Right ventricle myocardium superior (tissue), 1 donor: Measurements from ENCODE around the gene EIF4E. TPM values are rescaled to one million over a fixed set of nuclear protein-coding genes. Genes with fewer than 3 reads are reported as not detected.
"Not testable (repeated sequence)": the region's sequence is repeated elsewhere in the genome, so short reads cannot be mapped to it uniquely, and the experiment has no call there.

Experiments used
- ATAC-seq: fragments of 200-7000 bp; cut with Tn5 transposase; one replicate; pipeline ENCODE4 v1.9.1; 2020; ENCODE audit warnings: mild to moderate bottlenecking; ENCODE audit not compliant: poor library complexity
- DNase-seq: peaks from one replicate; pipeline ENCODE4 v3.0.0-alpha.2; 2020
- intact Hi-C: fragments of 100-400 bp; cut with DNase I; formaldehyde crosslinking; loops from one replicate; pipeline ENCODE4 v1.11.2; 2022
- total RNA-seq: library from RNA; stranded (reverse); fragmentation: NEBNext Ultra II Directional; extraction: Animal tissue kit (Norgen Biotek cat#: 25700); gene quantifications from one replicate; pipeline ENCODE4 v1.2.1, GENCODE V29; 2021
- donor health status: DM: no; HTN: yes; CAD: no; lungs with severe emphysema.

EIF4E gene
- total RNA-seq, 1 donor from 2014 or later = 50.3 TPM

DNA sequence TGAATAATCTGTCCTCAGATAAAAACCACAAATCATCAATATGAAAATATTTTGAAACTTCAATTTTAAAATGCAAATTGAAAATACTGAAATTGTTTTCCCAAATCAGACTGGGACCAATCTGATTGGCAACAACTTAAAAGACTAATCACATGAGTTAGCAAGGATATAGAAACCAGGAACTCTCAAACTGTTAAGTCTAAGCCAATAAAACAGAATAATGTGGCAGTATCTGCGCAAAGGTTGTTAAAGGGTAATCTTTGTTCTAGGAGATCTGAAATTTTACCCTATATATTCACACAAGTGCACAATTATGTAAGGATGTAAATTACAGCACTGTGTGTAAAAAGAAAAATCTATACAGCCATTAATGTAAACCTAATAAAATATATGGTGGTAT, 29.7 kb downstream of the EIF4E start:
- intact Hi-C loops = no loop called here

DNA sequence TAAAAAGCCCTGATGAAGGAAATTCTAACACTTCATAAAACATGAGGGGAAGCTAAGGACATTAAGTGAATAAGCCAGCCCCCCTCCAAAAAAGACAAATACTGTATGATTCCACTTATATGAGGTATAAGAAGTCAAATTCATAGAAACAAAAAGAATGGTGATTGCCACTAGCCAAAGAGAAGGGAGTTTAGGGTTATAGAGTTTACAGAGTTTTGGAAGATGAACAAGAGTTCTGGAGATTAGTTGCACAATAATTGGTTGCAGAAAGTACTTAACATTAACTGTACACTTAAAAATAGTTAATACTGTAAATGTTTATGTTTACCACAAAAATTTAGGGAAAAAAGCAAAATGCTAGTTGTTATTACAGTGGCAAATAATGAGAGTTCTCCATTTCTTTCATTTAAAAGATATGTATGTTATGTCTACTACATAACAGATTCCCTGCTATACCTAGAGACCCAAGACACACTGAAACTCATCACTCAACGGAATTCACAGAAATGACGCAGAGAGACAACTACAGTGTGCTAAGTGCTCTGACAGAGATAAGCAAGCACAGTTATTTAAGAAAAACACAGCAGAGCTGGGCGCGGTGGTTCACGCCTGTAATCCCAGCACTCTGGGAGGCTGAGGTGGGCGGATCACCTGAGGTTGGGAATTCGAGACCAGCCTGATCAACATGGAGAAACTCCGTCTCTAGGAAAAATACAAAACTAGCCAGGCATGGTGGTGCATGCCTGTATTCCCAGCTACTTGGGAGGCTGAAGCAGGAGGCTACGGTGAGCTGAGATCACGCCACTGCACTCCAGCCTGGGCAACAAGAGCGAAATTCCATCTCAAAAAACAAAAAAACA, 37.2 kb downstream of the EIF4E start:
- ATAC-seq (no peak), DNase-seq (no peak)

More for the DNA sequence above, 29.7 kb downstream of the EIF4E start:
- ATAC-seq (no peak), DNase-seq (no peak)

DNA sequence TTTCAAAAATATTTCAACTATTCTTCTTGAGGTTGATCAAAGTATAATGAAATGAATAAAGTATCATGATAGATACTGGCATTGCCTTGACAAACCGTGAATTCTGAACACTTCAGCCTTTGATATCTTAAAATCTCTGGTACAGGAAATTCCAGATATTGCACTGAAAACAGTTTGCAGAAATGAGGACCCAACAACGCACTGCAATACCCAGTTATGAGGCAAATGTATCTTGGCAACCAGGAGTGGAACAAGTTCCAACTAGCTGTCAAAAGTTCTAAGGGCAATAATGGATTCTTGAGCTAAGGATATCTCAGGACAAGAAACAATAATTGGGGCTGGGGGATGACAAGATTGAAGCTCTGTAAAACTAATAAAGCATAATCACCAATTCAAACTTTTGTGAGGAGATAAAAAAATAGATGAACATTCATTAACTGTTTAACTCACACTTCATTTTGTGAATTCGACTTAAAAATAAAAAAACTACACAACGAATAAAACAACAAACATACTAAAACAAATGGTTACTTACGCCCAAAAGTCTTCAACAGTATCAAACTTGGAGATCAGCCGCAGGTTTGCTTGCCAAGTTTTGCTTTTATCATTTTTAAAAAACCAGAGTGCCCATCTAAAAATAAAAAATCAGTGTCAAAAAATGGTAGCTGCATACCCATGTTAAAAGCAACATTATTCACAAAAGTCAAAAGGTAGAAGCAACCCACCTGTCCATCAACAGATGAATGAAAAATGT, 38.1 kb downstream of the EIF4E start:
- DNase-seq = no peak
- ATAC-seq = no peak
- intact Hi-C loops = no loop called here

More for the DNA sequence above, 37.2 kb downstream of the EIF4E start:
- intact Hi-C loops = no loop called here

DNA sequence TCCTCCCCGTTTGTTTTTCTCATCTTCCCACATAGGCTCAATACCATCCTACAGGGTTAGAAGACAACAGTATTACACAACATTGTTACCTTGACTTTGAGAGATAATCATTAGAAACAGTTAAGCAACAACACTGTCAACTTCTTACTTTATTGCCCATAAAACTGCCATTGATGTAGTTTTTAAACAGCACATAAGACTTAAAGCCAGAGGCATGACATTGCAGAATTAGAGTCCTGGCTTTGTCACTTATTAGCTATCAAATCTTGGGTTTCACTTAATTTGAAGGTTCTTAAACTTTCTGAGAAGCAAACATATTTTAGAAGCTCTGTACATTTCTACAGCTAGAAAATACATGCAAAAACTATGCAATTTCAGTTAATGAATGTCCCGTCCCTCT, 41.8 kb downstream of the EIF4E start:
- DNase-seq (no peak), ATAC-seq (no peak)
- intact Hi-C loops = no loop called here

DNA sequence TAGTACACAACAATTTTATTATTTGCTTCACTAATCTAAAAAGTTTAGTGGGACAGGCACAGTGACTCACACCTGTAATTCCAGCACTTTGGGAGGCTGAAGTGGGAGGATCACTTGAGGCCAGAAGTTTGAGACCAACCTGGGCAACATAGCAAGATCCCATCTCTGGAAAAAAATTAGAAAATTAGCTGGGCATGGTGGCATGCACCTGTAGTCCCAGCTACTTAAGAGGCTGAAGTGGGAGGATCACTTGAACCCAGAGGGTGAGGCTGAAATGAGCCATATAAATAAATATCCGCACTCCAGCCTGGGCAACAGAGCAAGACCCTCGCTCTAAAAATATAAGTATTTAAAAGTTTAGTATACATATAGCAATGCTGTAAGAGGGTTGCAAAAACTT, 42.6 kb downstream of the EIF4E start:
- DNase-seq, ATAC-seq, intact Hi-C loops: not testable (repeated sequence)

DNA sequence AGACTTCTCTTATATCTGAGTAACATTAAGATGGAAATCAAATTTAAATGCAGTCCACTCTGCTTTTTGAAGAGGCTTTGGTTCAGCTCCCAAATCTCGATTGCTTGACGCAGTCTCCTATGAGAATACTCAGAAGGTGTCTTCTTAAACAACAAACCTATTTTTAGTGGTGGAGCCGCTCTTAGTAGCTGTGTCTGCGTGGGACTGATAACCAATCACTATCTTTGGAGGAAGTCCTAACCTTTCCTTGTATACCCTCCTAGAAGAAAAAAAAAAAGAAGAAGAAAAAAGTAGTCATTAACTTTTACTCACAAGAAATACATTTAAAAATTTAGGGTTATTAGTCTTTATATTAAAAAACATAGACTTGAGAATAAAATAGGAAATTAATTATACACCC, 48.0 kb downstream of the EIF4E start:
- ATAC-seq = peak; percentile 48
- intact Hi-C loops, DNase-seq: not testable (repeated sequence)

DNA sequence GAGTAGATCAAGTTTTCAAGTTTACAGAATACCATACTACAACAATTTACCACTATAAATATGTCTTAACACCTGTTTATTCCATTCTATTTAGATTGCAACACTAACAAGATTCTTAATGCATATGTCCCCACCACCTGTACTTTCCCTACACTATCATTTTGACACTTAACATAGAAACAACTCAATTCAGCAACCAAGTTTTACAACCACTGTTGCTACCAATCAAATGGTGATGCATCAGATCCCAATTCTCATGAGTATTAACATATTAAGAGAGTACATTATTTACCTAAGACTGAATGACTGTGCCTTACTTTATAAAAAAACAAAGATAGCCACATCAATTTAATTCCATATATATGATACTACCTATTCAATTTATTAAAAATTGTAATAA, 49.4 kb downstream of the EIF4E start:
- ATAC-seq (no peak), DNase-seq (no peak)
- intact Hi-C loops = no loop called here

DNA sequence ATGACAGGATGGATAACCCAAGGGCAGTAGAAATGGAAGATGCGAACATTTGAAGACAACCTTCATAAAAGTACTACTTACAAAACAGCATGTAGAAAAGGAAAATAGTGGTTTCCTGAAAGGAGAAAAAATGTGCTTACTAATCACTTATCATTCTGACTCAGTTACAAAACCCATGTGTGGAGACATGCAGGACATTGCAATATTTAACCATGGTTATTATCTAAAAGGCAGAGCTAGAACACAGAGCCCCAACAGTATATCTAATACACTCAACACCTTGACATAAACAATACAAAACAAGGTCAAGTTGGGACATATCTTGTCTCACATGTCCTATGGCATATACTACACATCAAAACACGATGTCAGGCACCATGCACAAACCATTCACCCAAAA, 55.9 kb downstream of the EIF4E start:
- ATAC-seq = no peak
- intact Hi-C loops = no loop called here
- no peak for DNase-seq

DNA sequence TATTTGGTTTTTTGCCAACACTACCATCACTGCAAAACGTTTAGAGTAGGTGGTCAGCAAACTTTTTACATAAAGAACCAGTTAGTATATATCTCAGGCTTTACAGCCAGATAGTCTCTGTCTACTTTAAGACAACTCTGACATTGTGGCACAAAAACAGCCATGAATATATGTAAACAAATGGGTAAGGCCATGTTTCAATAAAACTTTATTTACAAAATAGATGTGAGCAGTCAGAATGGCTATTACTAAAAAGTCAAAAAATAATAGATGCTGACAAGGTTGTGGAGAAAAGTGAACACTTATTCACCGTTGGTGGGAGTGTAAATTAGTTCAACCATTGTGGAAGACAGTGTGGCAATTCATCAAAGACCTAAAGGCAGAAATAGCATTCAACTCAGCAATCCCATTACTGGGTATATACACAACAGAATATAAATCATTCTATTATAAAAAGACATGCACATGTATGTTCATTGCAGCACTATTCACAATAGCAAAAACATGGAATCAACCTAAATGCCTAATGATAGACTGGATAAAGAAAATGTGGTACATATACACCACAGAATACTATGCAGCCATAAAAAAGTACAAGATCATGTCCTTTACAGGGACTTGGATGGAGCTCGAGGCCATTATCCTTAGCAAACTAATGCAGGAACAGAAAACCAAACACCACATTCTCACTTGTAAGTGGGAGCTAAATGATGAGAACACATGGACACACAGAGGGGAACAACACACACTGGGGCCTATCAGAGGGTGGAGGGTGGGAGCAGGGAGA, 56.6 kb downstream of the EIF4E start:
- intact Hi-C loops, DNase-seq, ATAC-seq: not testable (repeated sequence)

DNA sequence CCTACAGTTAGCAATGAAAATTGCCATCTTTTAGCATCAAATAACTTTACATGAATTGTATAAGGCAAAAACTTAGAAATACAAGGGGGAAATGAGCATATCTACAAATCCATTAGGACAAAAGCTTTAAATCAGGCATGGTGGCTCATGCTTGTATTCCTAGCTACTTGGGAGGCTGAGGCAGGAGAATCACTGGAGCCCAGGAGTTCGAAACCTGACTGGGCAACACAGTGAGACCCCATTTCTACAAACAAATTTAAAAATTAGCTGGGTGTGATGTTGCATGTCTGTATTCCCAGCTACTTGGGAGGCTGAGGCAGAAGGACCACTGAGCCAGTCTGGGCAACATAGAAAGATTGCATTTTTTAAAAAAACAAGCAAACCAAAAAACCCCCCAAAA, 61.3 kb downstream of the EIF4E start:
- no peak for DNase-seq
- no peak for ATAC-seq
- intact Hi-C loops = no loop called here

DNA sequence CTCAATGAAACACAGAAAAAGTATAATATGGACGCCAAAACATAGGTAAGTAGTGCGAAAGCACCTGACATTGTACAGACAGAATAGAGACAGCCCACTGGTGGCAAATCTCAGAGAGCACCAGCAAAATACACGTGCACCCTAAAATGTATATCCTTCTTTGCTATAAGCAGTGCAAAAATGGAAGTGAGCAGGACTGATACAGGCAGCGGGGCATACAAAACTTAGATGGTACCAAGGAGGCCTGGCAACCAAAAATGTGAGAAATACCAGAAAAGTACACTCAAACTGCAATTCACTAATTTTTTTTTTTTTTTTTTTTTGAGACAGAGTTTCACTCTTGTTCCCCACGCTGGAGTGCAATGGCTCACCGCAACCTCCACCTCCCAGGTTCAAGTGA, 63.9 kb downstream of the EIF4E start:
- DNase-seq (no peak), ATAC-seq (no peak)
- intact Hi-C loops = no loop called here

DNA sequence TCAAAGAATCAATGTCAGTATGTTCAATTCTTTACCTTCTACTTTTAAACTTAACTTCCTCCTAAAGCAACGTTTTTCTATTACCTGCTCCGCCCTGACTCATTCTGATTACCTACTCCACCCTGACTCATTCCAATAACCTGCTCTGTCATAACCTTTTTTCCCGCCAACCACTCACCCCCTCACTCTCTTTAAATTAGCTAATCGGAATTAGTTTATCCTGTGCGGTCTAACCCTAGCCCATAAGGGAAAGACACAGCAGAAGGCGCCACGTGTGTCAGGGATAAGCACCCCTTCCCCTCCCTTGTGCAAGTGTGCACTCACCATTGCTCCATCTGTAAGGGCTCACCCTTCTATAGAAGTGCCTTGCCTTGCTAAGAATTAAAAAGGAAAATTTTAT, 64.4 kb downstream of the EIF4E start:
- intact Hi-C loops = no loop called here
- ATAC-seq = no peak
- DNase-seq = no peak

DNA sequence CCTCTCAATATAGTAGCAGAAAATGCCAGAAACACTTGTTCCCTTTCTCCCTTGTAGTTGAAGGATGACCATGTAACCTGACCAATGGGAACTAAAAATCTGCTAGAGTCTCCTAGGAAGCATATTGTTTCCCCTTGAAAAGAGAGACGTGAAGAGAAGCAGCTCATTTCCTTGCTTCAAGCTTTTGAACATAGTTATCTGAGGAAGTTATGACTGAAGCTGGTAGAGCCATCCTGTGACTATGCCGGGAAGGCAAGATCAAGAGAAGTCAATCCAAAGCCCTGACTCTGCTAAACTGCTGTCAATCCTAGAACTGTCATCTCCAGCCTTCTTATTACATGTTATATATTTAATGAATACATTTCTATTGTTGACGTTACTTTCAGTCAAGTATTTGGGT, 66.6 kb downstream of the EIF4E start:
- ATAC-seq = peak; percentile 20
- intact Hi-C loops = no loop called here
- DNase-seq = no peak

DNA sequence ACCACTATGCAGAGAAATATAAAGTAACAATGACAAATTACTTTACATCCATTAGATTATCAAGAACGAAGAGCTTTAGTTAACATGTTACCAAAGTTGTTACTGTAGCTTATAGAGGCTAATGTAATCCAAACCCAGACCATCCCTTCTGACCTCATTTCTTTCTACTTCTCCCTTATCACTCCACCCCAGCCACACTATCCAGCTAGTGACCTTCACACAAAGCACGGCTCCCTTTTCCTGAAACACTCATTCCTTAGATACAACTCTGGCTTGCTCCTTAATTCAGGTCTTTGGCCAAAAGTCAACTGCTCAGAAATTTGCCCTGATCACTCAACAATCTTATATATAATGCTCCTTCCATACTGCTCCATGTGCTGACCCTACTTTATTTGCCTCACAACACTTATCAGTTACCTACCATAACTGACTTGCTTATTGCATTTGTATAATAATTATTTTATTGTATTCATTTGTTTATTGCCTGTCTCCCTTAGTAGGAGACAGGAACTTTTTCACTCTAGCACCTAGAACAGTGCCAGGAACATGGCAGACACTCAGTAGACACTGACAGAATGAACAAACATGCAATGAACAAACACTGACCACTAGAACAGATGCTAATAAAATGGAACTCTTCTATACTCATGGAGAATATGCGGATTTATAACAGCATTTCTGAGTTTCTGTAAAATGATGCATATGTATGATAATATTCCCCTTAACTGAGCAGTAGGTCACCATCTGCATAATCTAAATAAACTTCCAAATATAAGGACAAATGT, 67.6 kb downstream of the EIF4E start:
- ATAC-seq (peak; percentile 48), DNase-seq (no peak)
- intact Hi-C loops = no loop called here

DNA sequence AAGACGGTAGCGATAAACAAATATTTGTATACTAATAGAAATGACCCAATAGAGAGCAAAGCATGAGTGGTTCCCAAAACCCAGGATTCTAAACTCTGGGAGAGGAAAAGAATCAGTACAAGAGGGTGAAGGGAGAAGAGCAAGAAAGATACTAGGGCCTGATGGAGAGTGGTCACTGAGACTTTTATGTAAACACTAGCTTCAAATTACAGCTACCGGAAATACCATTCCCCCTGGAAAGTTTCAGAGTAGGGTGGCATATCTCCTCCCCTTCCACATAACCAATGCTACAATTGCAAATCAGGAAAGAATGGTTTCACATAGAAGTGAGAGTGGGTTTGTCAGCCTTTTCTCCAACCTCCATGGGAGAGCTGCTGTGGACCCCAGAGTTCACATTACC, 77.1 kb downstream of the EIF4E start:
- DNase-seq (no peak), ATAC-seq (no peak)
- intact Hi-C loops = no loop called here

DNA sequence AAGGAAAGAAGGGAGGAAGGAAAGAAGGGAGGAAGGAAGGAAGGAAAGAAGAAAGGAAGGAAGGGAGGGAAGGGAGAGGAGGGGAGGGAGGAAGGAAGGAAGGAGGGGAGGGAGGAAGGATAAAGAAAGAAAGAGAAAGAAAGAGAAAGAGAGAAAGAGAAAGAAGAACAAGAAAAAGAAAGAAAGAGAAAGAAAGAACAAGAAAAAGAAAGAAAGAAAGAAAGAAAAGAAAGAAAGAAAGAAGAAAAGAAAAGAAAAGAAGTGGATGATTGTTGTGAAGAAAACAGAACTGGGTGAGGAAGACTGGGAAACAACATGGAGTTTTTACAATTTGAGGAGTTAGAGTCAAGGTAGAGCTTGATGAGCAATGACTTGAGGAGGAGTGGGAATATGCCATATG, 78.0 kb downstream of the EIF4E start:
- no peak for ATAC-seq

DNA sequence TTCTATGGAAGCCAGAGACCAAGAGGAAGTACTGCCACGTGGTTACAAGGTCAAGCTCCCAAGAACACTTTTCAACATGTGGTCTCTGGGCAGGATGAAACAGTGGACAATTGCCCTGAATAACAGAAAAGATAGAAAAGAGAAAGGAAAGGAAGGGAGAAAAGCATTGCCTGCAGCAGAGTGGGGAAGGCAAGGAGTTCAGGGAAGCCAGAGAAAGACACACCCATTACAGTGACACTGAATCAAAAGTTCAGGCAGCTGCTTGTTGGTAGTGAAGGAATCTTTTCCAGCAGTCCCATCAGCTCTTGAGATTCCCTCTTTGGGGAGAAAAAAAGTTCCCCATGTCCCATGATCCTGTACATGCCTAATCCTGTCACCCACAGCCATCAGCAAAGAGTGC, 80.5 kb downstream of the EIF4E start:
- intact Hi-C loops = no loop called here
- ATAC-seq (no peak), DNase-seq (no peak)

More for the DNA sequence above, 78.0 kb downstream of the EIF4E start:
- DNase-seq = no peak
- intact Hi-C loops = no loop called here

DNA sequence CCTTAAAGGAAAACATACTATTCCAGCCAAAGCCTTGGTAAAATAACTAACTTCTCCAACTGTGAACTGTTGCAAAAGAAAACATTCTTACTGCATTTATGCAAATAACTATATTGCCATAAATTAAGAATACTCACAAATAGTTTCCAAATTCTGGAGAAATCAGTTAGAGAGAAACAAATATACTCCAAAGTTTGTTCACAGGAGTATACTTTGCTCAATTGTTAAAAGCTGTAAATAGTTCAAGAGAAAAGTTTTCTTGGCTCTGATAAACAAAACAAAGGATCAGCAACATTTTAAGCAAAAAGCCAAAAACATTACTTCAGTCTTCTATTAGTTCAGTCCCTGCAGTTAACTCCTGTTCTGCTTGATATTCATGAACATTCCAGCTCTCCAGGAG, 83.0 kb downstream of the EIF4E start:
- no peak for ATAC-seq
- DNase-seq = no peak
- intact Hi-C loops = no loop called here

DNA sequence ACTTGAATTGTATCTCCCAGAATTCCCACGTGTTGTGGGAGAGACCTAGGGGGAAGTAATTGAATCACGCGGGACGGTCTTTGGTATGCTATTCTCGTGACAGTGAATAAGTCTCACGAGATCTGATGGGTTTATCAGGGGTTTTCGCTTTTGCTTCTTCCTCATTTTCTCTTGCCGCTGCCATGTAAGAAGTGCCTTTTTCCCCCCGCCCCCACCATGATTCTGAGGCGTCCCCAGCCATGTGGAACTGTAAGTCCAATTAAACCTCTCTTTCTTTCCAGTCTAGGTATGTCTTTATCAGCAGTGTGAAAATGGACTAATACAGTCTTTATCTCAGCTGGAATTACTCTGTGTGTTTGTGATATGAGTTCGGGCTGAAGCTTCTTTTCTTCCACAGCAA, 86.0 kb downstream of the EIF4E start:
- intact Hi-C loops, DNase-seq, ATAC-seq: not testable (repeated sequence)
